ENCODE measurements around the gene OLFM4. TPM values are rescaled to one million over a fixed set of nuclear protein-coding genes. Genes with fewer than 3 reads are reported as not detected.

Gene OLFM4
- total RNA-seq, 1 experiment from 2014 or later = not detected

GRCh38 chr13:53089951-53090350, 61.3 kb downstream of the OLFM4 start:
- Histone ChIP-seq H3K36me3 (no peaks in the 10 kb centered on the region), H3K27me3 (peaks cover 3% of the 10 kb centered on the region; the same call in 1 of the 2 replicates), H3K4me3 (no peak overlapping the region), H3K9me3 (no peaks in the 10 kb centered on the region)
- DNase-seq = no peak

- Histone ChIP-seq H3K27me3 (peaks cover 3% of the 10 kb centered on the region; the same call in 1 of the 2 replicates), H3K9me3 (no peaks in the 10 kb centered on the region), H3K36me3 (no peaks in the 10 kb centered on the region), H3K4me3 (no peak overlapping the region)
- DNase-seq = no peak
These were observed 61.8 kb downstream of the OLFM4 start for GRCh38 chr13:53090461-53090860.

- no peaks in the 10 kb centered on the region for H3K9me3 ChIP-seq
- no peak for DNase-seq
- no peaks in the 10 kb centered on the region for H3K36me3 ChIP-seq
- H3K4me3 ChIP-seq = no peak overlapping the region
- peaks cover 3% of the 10 kb centered on the region; the same call in 1 of the 2 replicates for H3K27me3 ChIP-seq
These were observed 64.3 kb downstream of the OLFM4 start for GRCh38 chr13:53092931-53093330.

- no peak for DNase-seq
- no peaks in the 10 kb centered on the region for H3K9me3 ChIP-seq
- no peaks in the 10 kb centered on the region for H3K36me3 ChIP-seq
- H3K4me3 ChIP-seq = no peak overlapping the region
- no peaks in the 10 kb centered on the region for H3K27me3 ChIP-seq
These were observed 69.8 kb downstream of the OLFM4 start for GRCh38 chr13:53098455-53098854.

GRCh38 chr13:53100394-53101063, 71.9 kb downstream of the OLFM4 start:
- Histone ChIP-seq H3K9me3 (no peaks in the 10 kb centered on the region), H3K27me3 (no peaks in the 10 kb centered on the region), H3K36me3 (no peaks in the 10 kb centered on the region), H3K4me3 (no peak overlapping the region)
- DNase-seq = no peak

Other genes with a start within 250 kb of the OLFM4 start
- gene PCDH8, start 180.2 kb upstream of the OLFM4 start, total RNA-seq (2014; rRNA removed; shearing (Covaris generic); ENCODE audit: low replicate concordance) = not detected in 2 replicates